NCI-H1417 treated with DMSO at 0.1 percent for 48 hours (cell line): ENCODE results near the gene SELENOF.
"Not testable (repeated sequence)": the region's sequence is repeated elsewhere in the genome, so short reads cannot be mapped to it uniquely, and the experiment has no call there.

Experiments
- DNase-seq: peaks from one replicate; lab custom pipeline; 2025; lab: John Stamatoyannopoulos, UW

The SELENOF gene

GRCh38 chr1:86858524-86859261, 55.2 kb downstream of the SELENOF start:
- DNase-seq = no peak

GRCh38 chr1:86856196-86856595, 57.7 kb downstream of the SELENOF start:
- no peak for DNase-seq

- no peak for DNase-seq
Observed at GRCh38 chr1:86854352-86854751, 59.6 kb downstream of the SELENOF start.

- DNase-seq = no peak
Observed at GRCh38 chr1:86852782-86853408, 61.0 kb downstream of the SELENOF start.

- no peak for DNase-seq
Observed at GRCh38 chr1:86852289-86852688, 61.6 kb downstream of the SELENOF start.

GRCh38 chr1:86849756-86850155, 64.2 kb downstream of the SELENOF start:
- DNase-seq = no peak

GRCh38 chr1:86848654-86849053, 65.3 kb downstream of the SELENOF start:
- DNase-seq = no peak

- DNase-seq = no peak
Observed at GRCh38 chr1:86846164-86846647, 67.7 kb downstream of the SELENOF start.

- no peak for DNase-seq
Observed at GRCh38 chr1:86845514-86845913, 68.4 kb downstream of the SELENOF start.

GRCh38 chr1:86841116-86841515, 72.8 kb downstream of the SELENOF start:
- no peak for DNase-seq

- no peak for DNase-seq
Observed at GRCh38 chr1:86833461-86834215, 80.3 kb downstream of the SELENOF start.

- no peak for DNase-seq
Observed at GRCh38 chr1:86832433-86832832, 81.5 kb downstream of the SELENOF start.

- DNase-seq = no peak
Observed at GRCh38 chr1:86829321-86829720, 84.6 kb downstream of the SELENOF start.

GRCh38 chr1:86828024-86828423, 85.9 kb downstream of the SELENOF start:
- DNase-seq = no peak

- DNase-seq = no peak
Observed at GRCh38 chr1:86826856-86827255, 87.1 kb downstream of the SELENOF start.

GRCh38 chr1:86825319-86825718, 88.6 kb downstream of the SELENOF start:
- DNase-seq = no peak

GRCh38 chr1:86823821-86824500, 90.0 kb downstream of the SELENOF start:
- no peak for DNase-seq

- no peak for DNase-seq
Observed at GRCh38 chr1:86823386-86823785, 90.5 kb downstream of the SELENOF start.

- no peak for DNase-seq
Observed at GRCh38 chr1:86822459-86822858, 91.5 kb downstream of the SELENOF start.

- no peak for DNase-seq
Observed at GRCh38 chr1:86821956-86822355, 92.0 kb downstream of the SELENOF start.

GRCh38 chr1:86819970-86820369, 94.0 kb downstream of the SELENOF start:
- DNase-seq = not testable (repeated sequence)

GRCh38 chr1:86817246-86817826, 96.6 kb downstream of the SELENOF start:
- DNase-seq = not testable (repeated sequence)
